ENCODE results near the gene ANXA9.

Gene ANXA9

DNA sequence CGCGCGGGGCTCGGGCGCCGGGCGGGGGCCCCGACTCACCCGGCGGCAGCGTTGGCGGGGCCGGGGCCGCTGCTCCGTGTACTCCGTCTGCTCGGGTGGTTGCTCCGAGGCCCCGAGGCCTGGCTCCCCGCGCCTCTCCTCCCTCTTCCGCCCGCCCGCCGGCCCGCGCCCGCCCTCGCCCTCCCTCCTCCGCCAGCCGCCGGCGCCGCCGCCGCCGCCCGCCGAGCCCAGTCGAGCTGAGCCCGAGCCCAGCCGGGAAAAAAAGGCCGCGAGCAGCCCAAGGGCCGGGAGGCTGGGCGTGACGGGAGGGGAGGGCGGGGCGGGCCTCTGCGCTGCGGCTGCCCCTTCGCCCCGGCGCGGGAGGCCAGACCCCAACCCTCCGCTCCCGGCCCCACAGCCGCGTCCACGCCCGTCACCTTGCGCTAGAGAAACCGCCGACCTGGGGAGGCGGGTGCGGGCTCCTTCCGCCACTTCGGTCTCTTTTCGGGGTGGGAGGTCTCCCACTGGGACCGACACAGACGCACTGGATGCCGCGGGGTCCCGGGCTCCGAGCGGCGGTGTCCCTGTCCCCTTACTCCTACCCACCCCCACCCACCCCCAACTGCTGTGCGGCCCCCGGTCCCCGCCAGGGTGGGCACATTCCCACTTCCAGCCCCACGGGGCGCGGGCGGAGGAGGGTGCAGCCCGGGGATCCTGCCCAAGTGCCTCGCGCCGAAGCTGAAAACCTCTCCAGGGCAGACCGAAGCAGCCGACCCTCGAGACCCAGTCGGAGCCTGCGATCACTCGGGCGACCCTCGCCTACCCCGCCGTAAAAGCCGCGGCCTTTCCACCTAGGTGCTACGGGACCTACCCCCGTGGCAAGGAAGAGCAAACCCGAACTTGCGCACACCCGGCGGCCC lies 7.3 kb upstream of the ANXA9 start, which contains the start of gene CERS2:
Gene CERS2, minus strand, starts transcription at position 256 of the 899 bp plus-strand sequence. CDS start 5,745 bp downstream, outside the sequence.
- no peaks in the 10 kb centered on the region for H3K27me3 ChIP-seq (ENCODE audit: low read depth, low read length)
- H3K27ac ChIP-seq (ENCODE audit: low read length), result peak within 1 kb of the TSS; percentile 57
- H3K9ac ChIP-seq (ENCODE audit: low read length), result peak within 1 kb of the TSS; percentile 87
- H3K4me2 ChIP-seq (ENCODE audit: low read length), result peak within 1 kb of the TSS; percentile 97
- peaks cover 64% of the 10 kb centered on the region for H3K79me2 ChIP-seq (ENCODE audit: low read length)
- H4K20me1 ChIP-seq (ENCODE audit: insufficient read depth, low read length), result peaks cover 34% of the 10 kb centered on the region
- peaks cover 2% of the 10 kb centered on the region for H3K36me3 ChIP-seq (replicated peaks; ENCODE audit: low read depth, low read length)
- no peaks in the 10 kb centered on the region for H3K9me3 ChIP-seq (ENCODE audit: insufficient read depth, low read length)
- TF ChIP-seq, protein P1, sequence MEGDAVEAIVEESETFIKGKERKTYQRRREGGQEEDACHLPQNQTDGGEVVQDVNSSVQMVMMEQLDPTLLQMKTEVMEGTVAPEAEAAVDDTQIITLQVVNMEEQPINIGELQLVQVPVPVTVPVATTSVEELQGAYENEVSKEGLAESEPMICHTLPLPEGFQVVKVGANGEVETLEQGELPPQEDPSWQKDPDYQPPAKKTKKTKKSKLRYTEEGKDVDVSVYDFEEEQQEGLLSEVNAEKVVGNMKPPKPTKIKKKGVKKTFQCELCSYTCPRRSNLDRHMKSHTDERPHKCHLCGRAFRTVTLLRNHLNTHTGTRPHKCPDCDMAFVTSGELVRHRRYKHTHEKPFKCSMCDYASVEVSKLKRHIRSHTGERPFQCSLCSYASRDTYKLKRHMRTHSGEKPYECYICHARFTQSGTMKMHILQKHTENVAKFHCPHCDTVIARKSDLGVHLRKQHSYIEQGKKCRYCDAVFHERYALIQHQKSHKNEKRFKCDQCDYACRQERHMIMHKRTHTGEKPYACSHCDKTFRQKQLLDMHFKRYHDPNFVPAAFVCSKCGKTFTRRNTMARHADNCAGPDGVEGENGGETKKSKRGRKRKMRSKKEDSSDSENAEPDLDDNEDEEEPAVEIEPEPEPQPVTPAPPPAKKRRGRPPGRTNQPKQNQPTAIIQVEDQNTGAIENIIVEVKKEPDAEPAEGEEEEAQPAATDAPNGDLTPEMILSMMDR (IDR thresholded peaks at IDR 0.05; ENCODE audit: low read depth, low read length), result no peak
- TF ChIP-seq EZH2phosphoT487 (IDR thresholded peaks at IDR 0.05; ENCODE audit: low read depth), result no peak
- peak within 1 kb of the TSS; percentile 87 for H3K4me3 ChIP-seq (ENCODE audit: low read length)
- H3K4me1 ChIP-seq (ENCODE audit: low read length), result peaks cover 53% of the 10 kb centered on the region
- H2AFZ ChIP-seq (ENCODE audit: low read depth, low read length), result peak within 1 kb of the TSS; percentile 62

DNA sequence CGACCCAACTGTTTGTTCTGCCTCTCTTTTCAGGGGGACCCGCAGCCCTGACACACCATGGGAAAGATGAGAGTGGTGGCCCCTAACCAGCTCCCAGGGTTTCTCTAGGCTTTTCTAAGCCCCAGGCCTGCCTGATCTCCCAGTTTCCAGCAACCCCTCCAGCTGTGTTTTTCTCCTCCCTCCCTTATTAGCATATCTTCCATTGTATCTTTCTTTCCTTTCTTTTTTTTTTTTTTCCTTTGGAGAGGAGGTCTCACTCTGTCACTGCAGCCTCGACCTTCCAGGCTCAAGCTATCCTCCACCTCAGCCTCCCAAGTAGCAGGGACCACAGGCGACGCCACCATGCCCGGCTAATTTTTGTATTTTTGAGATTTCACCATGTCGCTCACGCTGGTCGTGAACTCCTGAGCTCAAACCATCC lies 5.7 kb upstream of the ANXA9 start:
- peak overlapping the region; percentile 98 for H3K4me2 ChIP-seq (ENCODE audit: low read length)
- H3K4me3 ChIP-seq (ENCODE audit: low read length), result no peak overlapping the region
- peaks cover 55% of the 10 kb centered on the region for H3K4me1 ChIP-seq (ENCODE audit: low read length)
- peaks cover 20% of the 10 kb centered on the region for H4K20me1 ChIP-seq (ENCODE audit: insufficient read depth, low read length)
- no peak overlapping the region for H3K9ac ChIP-seq (ENCODE audit: low read length)
- no peak for TF ChIP-seq EZH2phosphoT487 (IDR thresholded peaks at IDR 0.05; ENCODE audit: low read depth)
- TF ChIP-seq, protein P1 (IDR thresholded peaks at IDR 0.05; ENCODE audit: low read depth, low read length), result no peak
- H3K36me3 ChIP-seq (replicated peaks; ENCODE audit: low read depth, low read length), result peaks cover 2% of the 10 kb centered on the region
- peaks cover 48% of the 10 kb centered on the region for H3K79me2 ChIP-seq (ENCODE audit: low read length)
- H3K27me3 ChIP-seq (ENCODE audit: low read depth, low read length), result no peaks in the 10 kb centered on the region
- no peak overlapping the region for H3K27ac ChIP-seq (ENCODE audit: low read length)
- no peak overlapping the region for H2AFZ ChIP-seq (ENCODE audit: low read depth, low read length)
- no peaks in the 10 kb centered on the region for H3K9me3 ChIP-seq (ENCODE audit: insufficient read depth, low read length)

DNA sequence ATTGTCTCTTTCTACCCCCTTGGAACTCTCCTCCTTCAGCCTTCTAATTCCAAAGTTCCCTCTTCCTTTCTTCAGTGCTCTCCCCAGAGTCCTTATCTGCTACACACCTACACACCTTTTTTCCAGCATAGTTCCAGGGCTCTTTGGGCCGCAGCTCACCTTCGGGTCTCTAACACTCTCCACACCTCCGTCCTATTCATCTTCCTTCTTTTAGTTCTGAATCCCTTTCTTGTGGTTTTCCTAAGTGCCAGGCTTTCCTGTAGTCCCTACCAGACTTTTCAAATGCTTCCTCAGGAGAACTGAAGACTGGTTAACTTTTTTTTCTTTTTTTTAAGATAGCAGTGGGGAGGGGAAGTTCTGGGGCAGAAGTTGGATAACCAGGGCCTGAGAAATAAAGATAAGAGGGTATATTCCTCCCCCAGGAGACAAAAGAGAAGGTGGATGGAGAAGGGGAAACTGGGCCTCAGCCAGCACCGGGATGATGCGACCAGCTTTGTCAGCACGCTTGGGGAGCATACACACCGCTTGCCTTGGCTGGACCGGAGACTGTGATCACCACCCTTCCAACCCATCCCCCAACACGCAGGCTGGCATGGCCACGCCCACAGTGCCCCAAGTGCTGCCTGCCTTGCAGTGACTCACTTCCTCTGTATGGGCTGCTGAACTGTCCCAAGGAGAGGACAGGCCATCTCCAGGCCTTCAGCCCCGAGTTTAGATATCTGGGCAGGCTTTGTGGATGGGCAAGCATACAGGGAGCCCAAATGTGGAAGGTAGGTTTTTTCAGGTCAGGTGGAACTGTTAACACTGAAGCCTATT lies 5.0 kb upstream of the ANXA9 start:
- Histone ChIP-seq H3K27ac (ENCODE audit: low read length) (peak overlapping the region; percentile 52), H3K9ac (ENCODE audit: low read length) (peak overlapping the region; percentile 74), H3K27me3 (ENCODE audit: low read depth, low read length) (no peaks in the 10 kb centered on the region), H3K79me2 (ENCODE audit: low read length) (peaks cover 41% of the 10 kb centered on the region), H3K4me1 (ENCODE audit: low read length) (peaks cover 50% of the 10 kb centered on the region), H3K36me3 (replicated peaks; ENCODE audit: low read depth, low read length) (peaks cover 2% of the 10 kb centered on the region), H3K9me3 (ENCODE audit: insufficient read depth, low read length) (no peaks in the 10 kb centered on the region), H4K20me1 (ENCODE audit: insufficient read depth, low read length) (peaks cover 14% of the 10 kb centered on the region), H3K4me2 (ENCODE audit: low read length) (peak overlapping the region; percentile 98), H2AFZ (ENCODE audit: low read depth, low read length) (peak overlapping the region; percentile 61), H3K4me3 (ENCODE audit: low read length) (peak overlapping the region; percentile 76)
- TF ChIP-seq EZH2phosphoT487 (IDR thresholded peaks at IDR 0.05; ENCODE audit: low read depth), result no peak
- TF ChIP-seq, protein P1 (IDR thresholded peaks at IDR 0.05; ENCODE audit: low read depth, low read length), result no peak

All from OCI-LY3 (cell line).